ENCODE results near the gene POLR1A.

The POLR1A gene

DNA sequence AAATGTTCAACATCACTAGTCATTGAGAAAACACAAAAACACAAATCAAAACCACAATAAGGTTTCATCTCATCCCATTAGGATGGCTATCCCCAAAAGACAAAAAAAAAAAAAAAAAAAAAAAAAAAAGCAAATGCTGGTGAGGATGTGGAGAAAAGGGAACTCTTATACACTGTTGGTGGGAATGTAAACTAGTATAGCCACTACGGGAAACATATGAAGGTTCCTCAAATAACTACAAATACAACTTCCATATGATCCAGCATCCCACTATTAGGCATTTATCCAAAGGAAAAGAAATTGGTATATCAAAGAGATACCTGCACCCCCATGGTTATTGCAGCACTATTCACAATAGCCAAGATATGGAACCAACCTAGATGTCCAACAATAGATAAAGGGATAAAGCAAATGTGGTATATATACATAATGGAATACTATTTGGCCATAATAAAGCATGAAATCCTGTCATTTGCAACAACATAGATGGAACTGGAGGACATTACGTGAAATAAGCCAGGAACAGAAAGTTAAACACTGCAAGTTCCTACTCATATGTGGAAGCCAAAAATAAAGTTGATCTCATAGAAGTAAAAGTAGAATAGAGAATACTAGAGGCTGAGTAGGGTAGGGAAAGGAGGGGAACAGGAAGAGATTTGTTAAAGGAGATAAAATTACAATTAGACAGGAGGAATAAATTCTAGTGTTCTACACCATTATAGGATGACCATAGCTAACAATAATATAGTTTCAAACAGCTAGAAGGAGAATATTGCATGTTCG lies 8.4 kb downstream of the POLR1A start:
- ATAC-seq = no peak
- no peak for DNase-seq

DNA sequence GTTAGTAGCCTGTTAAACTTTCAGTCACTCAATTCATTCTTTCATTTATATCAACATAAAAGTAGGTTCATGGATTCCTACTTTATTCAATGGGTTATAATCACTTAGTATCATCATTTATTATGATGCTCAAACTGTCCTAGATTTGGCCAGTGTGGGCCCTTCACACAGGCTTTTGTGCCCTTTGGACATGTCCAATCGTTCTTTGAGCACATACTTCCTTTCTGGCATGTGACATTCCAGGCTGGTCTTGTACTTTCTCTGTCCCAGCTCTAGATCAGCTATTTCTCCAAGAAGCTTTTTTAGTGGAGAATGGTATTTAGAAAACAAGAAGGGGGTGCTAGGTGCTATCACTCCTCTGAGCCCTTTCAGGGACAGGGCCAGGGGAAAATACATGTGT lies 11.5 kb downstream of the POLR1A start:
- no peak for DNase-seq
- ATAC-seq = no peak

DNA sequence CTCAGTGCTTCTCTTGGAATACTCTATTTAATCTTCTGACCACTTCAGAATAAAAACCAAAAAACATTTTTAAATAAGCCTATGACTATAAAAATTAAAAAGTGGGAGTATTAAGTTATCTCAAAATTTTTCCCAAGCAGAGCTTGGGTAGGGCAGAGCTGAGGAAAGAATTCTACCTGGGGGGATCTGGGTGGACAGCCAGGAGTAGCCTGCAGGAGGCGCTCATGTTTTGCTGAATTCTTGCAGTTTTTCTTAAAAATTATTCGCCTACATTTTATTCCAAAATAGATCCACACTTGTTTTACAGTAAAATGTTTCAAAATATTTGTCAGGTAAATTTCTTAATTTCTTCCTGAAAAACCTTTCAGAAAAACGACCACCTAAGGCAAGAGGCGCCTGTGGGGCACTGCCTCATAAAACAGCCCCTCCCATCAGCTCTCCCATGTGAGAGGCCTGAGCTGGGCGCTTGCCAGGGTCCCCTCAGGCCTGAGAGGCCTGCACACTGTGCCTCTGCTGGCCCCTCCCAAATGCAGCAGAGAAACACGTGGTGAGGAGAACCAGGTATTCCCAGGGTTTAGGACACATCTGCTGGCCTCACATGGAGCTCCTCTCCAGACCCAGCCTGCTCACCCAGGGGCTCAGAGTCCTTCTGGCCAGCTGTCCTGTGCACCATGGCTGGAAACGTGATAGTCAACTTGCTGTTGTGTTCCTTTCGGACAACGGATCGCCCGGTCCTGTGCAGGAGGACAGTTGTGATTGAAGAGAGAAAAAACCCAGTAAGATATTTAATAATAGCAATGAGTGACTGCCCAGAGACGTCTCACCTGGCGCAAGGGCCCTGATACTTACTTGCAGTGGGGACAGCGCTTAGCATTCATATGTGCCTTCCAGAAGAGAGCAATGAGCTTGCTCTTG lies 17.5 kb downstream of the POLR1A start:
- no peak for DNase-seq
- ATAC-seq = no peak

DNA sequence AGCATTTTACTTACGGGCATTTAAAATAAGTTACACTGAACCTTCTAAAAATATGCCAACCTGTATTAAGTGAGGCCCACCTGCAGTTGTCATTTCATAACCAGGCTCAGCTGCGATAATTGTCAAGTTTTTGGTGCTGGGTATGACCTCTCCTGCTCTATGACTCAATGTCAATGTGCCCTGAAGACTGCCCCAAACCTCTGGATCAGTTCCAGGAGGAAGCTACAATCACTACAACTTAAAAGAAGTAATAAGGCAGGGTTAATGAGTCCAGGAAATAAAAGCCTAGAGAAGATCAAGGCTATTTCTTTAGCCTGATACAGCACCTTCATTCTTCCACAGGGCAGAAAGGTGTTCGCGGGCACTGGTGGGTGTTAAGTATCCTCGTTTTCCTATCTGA lies 22.9 kb downstream of the POLR1A start:
- ATAC-seq (no peak), DNase-seq (no peak)

DNA sequence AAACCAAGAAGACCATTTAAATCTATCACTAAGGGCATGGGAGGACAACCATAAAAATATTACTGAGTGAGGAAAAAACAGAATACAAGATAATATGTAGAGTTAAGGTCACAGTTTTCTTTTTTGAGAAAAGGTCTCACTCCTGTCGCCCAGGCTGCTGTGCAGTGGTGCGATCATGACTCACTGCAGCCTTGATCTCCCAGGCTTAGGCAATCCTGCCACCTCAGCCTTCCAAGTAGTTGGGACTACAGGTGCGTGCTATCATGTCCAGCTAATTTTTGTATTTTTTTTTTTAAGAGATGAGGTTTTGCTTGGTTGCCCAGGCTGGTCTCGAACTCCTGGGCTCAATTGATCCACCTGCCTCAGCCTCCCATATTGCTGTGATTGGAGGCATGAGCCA lies 24.0 kb downstream of the POLR1A start:
- DNase-seq (no peak), ATAC-seq (no peak)

DNA sequence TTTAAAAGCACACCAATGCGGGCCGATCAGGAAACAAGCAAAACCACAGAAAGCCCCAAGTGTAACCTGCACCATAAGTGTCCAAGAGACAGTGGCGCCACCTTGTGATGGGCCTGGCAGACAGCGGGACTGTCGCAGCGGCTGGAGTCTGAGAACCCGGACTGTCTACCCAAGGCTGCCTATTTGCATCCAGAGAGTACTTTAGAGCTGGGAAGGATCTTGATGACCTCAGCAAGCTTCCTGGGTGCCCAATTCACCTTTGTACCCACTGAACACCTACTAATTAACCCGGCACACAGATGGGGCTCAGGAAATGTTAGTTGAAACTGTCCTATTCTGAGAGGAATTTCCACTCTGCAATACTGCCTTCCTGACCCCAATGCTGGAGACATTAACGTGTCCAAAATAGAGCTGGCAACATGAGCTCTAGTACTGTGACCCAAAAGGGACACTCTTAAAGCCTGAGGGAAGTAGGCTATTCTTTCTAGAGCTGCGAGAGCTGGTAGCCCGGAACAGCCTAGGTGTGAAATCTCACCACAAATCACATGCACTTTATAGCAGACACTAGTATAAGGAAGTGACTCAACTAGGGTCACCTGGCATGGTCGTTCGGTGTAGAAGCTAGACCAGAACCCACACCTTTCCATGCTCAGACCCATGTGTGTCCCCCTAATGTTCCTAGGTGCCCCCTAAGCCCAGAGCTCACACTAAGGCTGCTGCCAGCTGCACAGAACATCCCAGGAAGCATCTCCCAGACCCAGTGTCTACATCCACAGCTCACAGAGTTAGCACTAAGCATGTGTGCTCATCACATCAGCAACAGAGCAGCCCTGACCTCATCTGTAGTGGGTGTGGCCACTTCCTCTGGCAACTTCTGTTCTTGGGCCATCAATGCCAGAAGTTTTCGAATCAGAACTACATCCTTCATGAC lies 25.4 kb downstream of the POLR1A start:
- DNase-seq (peak; percentile 82), ATAC-seq (peak; percentile 76)

DNA sequence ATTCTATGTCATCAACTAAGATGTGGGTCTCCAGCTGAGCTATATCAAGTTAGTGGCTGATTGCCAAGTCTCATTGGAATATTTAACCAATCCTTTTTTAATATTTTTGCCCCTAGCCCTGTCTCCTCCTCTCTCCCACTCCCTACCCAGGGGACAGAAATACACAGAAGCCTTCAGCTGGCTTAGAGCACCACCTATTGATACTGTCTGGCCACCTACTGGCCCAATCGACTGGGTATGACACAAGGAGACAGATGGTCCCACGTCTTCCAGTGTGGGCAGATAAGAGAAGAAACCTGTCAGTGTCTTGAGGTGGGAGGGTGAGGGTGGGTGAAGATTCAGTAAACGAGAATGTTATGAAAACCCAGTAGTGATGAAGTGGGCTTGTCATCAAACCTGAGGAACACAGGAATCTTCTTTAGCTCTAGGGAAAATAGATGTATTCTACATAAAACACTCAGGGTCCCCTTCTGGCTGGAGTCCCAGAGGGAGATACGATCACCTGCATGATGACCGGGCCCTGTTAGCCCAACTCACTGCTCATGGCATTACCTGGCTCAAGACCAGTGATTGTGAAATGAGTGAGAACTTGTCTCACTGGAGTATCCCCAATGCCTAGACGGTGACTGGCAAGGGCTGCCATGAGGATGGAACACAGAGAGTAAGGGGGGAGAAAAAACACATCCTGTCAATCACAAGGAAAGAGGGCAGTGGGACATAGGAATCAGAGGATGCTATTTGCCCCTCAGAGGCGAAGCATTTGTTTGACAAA lies 26.7 kb downstream of the POLR1A start:
- no peak for ATAC-seq

DNA sequence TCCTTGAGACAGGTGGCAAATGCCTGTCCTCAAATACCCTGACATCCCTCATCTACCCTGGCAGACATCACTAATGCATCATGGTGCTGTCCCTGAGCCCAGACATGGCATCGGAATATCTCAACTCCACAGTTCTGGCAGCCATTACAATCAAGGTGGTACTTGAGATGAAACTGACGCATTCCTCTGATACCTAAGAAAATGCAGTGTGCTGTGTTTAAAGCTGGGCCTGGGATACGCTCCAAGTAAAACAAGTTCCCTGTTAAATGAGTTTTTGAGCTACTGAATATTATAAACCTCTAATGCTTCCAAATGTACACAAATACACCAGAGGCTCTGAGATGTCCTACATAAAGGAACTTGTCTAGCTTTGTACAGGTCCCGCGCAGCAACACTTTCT lies 29.8 kb downstream of the POLR1A start:
- no peak for DNase-seq
- ATAC-seq = no peak

More for the DNA sequence above, 26.7 kb downstream of the POLR1A start:
- DNase-seq = no peak

DNA sequence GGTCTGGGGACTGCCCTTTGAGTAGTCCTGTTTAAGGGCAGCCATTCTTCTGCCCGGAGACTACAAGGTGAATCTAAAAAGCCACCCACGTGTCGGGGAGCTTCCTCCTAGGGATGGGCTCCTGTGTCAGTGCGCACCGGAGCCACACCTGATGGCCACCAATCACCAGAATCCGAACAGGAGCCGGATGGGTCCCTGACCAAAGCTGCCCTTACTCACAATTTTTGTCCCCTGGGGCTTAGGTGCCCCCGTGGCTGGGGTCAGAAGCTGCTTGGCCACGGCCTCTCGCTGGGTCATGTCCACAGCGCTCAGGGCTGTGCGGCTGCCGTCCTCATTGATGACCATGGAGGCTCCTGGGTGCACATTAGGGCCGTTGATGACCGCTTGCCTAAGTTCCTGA lies 30.9 kb downstream of the POLR1A start:
- no peak for ATAC-seq
- no peak for DNase-seq

DNA sequence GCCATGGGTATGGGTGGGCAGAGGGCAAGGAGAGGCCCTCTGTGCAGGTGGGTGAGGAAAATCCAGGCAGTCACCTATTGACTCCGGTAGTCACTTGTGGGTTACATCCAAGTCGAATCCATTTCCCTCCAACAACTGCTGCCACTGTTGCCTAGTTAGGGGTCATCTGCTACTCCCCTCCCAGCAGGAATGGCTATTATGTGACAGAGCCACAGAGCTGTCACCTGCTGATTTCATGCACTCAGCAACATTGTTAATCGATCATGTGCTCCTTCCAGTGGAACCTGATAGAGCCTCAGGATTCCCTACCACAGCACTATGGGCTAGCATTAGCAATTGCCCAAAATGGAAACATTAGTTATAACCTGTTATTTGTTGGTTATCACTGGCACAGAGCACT lies 31.4 kb downstream of the POLR1A start:
- DNase-seq (no peak), ATAC-seq (no peak)

DNA sequence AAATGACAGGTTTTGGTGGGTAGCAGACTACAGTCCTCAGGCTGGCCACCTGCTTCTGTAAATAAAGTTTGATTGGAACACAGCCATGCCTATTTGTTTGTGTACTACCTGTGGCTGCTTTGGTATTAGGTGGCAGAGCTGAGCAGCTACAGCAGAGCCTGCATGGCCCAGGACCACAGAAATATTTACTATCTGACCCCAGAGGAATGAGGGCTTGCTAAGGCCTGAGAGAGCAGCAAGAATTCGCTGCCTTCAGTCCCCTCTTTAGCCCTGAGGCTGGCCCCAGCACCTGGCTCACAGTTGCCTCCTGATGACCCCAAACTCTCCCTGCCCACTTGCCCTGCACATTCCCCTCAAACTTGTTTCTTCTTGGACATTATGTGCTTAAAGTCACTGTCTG lies 32.5 kb downstream of the POLR1A start:
- ATAC-seq = no peak
- no peak for DNase-seq

DNA sequence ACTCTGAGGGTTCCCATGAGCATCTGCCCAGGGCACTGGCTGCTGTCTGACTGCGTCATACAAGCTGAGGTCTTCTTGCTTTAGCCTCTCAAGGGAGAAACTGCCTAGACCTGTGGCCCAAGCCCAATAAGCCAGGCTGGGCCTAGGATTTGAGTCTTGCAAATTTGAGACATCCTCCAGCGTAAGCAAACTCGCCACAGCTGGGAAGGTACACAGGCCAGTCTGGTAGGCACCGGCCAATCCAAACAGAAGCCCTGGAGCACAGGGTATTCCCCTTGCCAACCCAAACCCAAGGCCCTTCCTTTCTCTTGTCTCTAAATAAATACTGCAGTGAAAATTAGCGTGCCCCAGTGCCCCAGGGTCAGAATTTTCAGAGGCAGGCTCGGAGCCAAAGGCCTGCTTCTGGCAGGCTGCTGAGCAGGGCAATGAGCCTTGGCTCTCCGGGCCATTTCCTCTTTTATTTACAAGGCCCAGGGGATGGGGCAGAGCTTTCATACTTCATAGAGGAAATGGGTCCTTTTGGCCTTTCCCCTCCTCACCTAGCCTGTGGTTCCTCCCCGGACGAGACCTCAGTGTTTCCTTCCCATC lies 33.3 kb downstream of the POLR1A start:
- no peak for ATAC-seq
- no peak for DNase-seq

DNA sequence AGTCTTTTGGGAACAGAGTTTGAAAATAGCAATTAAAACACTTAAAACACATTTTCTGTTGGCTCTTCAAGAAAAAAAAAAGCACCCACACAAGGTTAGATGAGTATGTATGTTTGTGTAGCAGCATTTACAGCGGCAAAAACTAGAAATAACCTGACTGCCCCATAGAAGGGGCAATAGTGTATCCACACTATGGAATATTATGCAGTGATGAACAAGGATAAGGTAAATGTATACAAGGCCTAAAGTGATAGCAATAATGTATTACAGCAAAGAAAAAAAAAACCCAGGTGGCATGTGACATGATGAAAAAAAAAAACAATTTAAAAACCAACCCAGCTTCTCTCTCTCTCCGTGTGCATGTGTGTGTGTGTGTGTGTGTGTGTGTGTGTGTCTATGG lies 34.8 kb downstream of the POLR1A start:
- ATAC-seq (no peak), DNase-seq (no peak)

DNA sequence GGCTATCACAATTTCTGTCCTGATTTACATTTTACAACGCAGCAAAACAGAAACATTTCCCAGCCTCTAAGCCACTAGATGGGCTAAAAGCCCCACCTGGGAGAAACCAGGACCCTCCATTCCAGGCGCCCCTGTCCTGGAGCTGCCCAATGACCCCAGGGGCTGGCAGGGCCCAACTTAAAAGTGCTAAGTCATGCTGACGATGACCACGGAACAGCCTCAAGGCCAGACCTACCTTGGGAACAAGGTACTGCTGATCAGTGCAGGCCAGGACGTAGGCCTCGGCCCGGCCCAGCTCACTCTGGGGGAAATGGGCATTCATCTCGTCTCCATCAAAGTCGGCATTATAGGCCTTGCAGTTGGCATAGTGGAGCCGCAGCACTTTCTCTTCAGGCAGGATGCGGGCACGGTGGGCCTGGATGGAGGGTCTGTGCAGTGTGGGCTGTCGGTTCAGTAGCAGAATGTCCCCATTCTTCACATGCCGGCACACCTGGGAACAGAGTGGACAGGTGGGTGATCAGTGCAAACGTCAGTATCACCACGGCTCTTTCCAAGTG lies 35.8 kb downstream of the POLR1A start:
- no peak for ATAC-seq
- no peak for DNase-seq

DNA sequence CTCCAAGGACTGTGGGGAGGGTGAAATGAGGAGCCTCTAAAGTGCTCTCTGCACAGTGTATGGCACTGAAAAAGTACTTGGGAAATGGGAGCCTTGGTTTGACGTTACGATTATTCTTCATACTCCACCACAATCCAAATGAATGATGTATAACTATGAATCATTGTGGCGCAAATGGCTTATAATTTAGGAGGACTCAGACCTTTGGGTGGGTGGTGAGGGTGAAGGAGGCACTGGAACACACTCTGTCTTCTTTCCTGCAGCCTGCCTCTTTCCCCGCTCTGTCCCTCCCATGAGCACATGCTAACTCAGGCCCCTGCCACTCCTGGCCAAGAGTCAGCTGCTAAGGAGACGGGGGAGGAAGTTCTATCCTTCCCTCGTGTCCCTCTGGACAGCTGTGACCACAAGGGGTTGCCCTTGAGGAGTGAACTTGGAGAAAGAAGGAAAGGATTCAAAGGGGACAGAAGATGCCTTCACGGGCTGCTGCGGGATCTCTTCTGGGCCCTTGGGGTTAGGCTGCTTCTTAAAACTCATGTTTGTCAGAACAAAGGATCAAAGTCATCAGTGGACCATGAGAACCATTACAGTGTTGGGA lies 36.5 kb downstream of the POLR1A start:
- ATAC-seq = no peak

DNA sequence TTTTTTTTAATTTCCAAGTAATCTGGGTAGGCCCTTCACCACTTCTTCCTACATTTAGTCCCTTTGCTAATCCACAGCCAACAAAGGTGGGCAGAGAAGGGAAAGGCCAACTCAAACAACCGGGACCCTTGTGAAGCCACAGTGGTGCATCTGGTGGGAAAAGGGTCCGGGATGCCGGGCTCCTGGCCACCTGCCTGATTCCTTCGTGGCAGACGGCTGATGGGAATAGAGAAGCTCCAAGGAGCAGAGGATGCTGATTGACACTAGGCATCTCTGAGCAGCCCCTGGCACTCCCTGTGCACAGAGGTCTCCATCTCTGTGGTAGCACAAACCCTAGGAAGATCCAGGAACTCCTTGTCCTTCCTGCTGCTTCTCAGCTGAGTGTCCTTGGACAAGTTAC lies 37.0 kb downstream of the POLR1A start:
- DNase-seq = no peak

More for the DNA sequence above, 36.5 kb downstream of the POLR1A start:
- DNase-seq = no peak

DNA sequence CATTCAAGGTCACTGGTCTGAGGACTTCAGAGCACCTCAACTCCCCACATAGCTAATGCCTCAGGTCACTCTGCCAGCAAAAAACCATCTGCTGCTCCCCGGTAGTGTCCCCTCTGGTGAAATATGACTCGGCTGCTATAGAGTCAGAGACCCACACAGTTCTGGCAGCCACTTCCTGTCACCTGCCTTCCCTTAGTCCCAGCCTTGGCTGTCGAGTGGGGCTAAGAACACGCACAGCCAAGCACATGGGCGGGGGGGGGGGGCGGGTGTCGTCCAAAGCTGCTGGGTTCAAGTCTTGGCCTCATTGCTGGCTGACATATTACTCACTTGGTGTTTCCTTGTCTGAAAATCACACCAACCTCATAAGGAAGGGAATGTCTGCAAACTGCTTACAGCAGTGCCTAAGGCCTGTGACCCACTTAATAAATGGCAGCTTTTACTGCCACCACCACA lies 37.5 kb downstream of the POLR1A start:
- ATAC-seq (peak; percentile 95), DNase-seq (peak; percentile 55)

More for the DNA sequence above, 37.0 kb downstream of the POLR1A start:
- ATAC-seq = no peak

DNA sequence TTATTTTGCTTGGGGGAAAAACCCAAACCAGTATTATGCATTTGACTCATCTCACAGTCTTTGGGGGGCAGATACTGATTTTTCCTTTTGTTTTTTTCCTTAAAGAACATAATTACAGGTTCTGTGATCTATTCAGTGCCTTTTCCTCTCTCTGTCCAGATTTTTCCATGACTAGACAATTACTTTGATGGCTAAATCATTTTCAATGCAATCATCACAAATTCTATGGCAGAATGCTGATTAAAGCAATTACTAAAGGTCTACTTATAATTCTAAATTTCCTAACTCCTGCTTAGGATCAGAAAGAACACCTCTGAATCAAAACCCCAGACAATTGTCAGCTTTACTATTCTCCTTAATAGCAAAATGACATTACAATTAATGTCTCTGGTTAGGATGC lies 38.8 kb downstream of the POLR1A start:
- ATAC-seq (no peak), DNase-seq (no peak)

DNA sequence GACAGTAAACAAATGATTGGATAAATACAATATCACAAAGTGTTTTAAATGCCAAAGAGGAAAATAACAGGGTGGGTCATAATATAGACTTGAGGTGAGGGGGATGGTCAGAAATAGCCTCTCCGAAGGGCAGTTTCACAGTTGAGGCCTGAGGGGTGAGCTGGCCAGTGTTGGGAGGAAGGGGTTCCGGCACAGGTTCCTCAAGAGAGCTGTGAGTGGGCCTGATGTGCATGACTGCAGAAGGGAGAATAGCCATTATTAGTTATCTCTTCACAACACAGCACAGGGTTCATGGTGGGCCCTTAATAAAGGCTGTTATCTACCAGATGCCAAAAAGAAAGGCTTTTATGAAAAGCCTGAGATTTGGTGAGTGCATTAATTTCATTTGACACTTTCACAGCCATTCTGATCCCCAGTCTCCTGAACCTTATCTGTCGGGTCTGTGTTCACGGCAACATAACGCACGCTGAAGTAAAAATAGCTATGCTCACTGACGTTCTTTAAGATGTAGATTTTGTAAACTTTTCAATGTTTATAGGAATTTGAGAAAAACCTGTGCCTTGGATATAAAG lies 39.6 kb downstream of the POLR1A start:
- DNase-seq (no peak), ATAC-seq (no peak)

DNA sequence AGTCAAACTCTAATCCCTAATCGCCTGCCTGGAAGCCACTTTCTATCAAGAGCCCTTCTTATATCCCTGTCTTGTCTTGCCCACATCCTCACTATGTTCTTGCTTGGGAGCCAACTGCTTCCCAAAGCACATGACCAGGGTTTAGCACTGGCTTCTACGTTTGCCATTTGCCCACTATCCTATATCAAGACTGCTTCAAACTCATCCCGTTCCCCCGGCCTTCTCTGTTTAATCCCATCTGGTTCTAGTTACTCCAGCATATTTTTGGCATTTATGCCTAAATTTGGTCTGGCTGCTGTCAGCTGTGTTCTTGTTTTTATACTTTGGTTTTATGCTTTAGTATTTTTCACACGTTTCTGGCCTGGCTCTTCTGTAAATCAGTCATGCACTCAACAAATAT lies 40.2 kb downstream of the POLR1A start:
- DNase-seq (no peak), ATAC-seq (no peak)
